Nephron progenitor cell (in vitro differentiated cells): ENCODE results near the gene EIF2B5.

Experiments
- DNase-seq: peaks from one replicate; pipeline ENCODE4 v3.0.0; 2021
- H3K27ac Mint-ChIP-seq: 2 replicates; pipeline ENCODE4 v1.8.0; 2021; ENCODE audit warnings: mild to moderate bottlenecking, moderate library complexity, mixed read lengths
- H3K27me3 Mint-ChIP-seq: 2 replicates; pipeline ENCODE4 v1.8.0; 2021; ENCODE audit warnings: mild to moderate bottlenecking, low read depth, mixed read lengths; ENCODE audit not compliant: poor library complexity
- H3K36me3 Mint-ChIP-seq: 2 replicates; pipeline ENCODE4 v1.8.0; 2021; ENCODE audit warnings: low read depth, mixed read lengths
- H3K4me1 Mint-ChIP-seq: 2 replicates; pipeline ENCODE4 v1.8.0; 2021; ENCODE audit warnings: mixed read lengths
- H3K4me3 Mint-ChIP-seq: 2 replicates; pipeline ENCODE4 v1.8.0; 2021; ENCODE audit warnings: mild to moderate bottlenecking, moderate library complexity, mixed read lengths
- H3K9me3 Mint-ChIP-seq: 2 replicates; pipeline ENCODE4 v1.8.0; 2021; ENCODE audit warnings: mild to moderate bottlenecking, moderate library complexity, mixed read lengths
- CTCF ChIP-seq: fragments of 200-600 bp; sonication (generic); IDR thresholded peaks from 2 replicates; pipeline ENCODE4 v1.5.0; 2021; ENCODE audit warnings: antibody characterized with exemption

Gene EIF2B5

GRCh38 chr3:184181596-184181995 lies 46.4 kb downstream of the EIF2B5 start:
- H3K4me3 Mint-ChIP-seq, result no peak overlapping the region
- no peak for DNase-seq
- no peak overlapping the region for H3K27ac Mint-ChIP-seq
- no peaks in the 10 kb centered on the region for H3K9me3 Mint-ChIP-seq
- H3K4me1 Mint-ChIP-seq, result peaks cover 34% of the 10 kb centered on the region
- no peaks in the 10 kb centered on the region for H3K27me3 Mint-ChIP-seq
- peaks cover 54% of the 10 kb centered on the region for H3K36me3 Mint-ChIP-seq
- TF ChIP-seq CTCF, result no peak

- no peak for DNase-seq
- no peak for TF ChIP-seq CTCF
- H3K27ac Mint-ChIP-seq, result peak overlapping the region; percentile 66
- H3K4me3 Mint-ChIP-seq, result no peak overlapping the region
- peaks cover 30% of the 10 kb centered on the region for H3K4me1 Mint-ChIP-seq
- no peaks in the 10 kb centered on the region for H3K9me3 Mint-ChIP-seq
- H3K27me3 Mint-ChIP-seq, result no peaks in the 10 kb centered on the region
- H3K36me3 Mint-ChIP-seq, result peaks cover 62% of the 10 kb centered on the region
These were observed 48.5 kb downstream of the EIF2B5 start for GRCh38 chr3:184183679-184184078.

GRCh38 chr3:184184546-184185230 lies 49.5 kb downstream of the EIF2B5 start:
- no peak for TF ChIP-seq CTCF
- no peak for DNase-seq
- H3K27ac Mint-ChIP-seq, result peak overlapping the region; percentile 94
- no peaks in the 10 kb centered on the region for H3K27me3 Mint-ChIP-seq
- peak overlapping the region; percentile 99 for H3K4me3 Mint-ChIP-seq
- H3K9me3 Mint-ChIP-seq, result no peaks in the 10 kb centered on the region
- H3K36me3 Mint-ChIP-seq, result peaks cover 59% of the 10 kb centered on the region
- peaks cover 30% of the 10 kb centered on the region for H3K4me1 Mint-ChIP-seq

GRCh38 chr3:184185461-184186183 lies 50.5 kb downstream of the EIF2B5 start:
- no peaks in the 10 kb centered on the region for H3K27me3 Mint-ChIP-seq
- H3K36me3 Mint-ChIP-seq, result peaks cover 55% of the 10 kb centered on the region
- no peaks in the 10 kb centered on the region for H3K9me3 Mint-ChIP-seq
- no peak for TF ChIP-seq CTCF
- DNase-seq, result peak; percentile 100
- H3K27ac Mint-ChIP-seq, result peak overlapping the region; percentile 95
- peak overlapping the region; percentile 99 for H3K4me3 Mint-ChIP-seq
- peaks cover 30% of the 10 kb centered on the region for H3K4me1 Mint-ChIP-seq

GRCh38 chr3:184186184-184186901 lies 51.2 kb downstream of the EIF2B5 start, which contains the start of gene ABCF3:
Gene ABCF3, plus strand, starts transcription at chr3:184186199. Its CDS starts 9 bp downstream, at chr3:184186208.
- Mint-ChIP-seq H3K27me3 (no peaks in the 10 kb centered on the region), H3K36me3 (peaks cover 49% of the 10 kb centered on the region), H3K4me1 (peaks cover 30% of the 10 kb centered on the region), H3K9me3 (no peaks in the 10 kb centered on the region), H3K4me3 (peak within 1 kb of the TSS; percentile 99), H3K27ac (peak within 1 kb of the TSS; percentile 95)
- TF ChIP-seq CTCF, result no peak
- DNase-seq, result no peak
